Esophagus mucosa (tissue), 1 donor: Measurements from ENCODE around the gene FHIT. TPM values are rescaled to one million over a fixed set of nuclear protein-coding genes. Genes with fewer than 3 reads are reported as not detected.

Source experiments
- ATAC-seq: fragments of 200-7000 bp; cut with Tn5 transposase; one replicate; pipeline ENCODE4 v1.9.1; 2020
- total RNA-seq: library from RNA; stranded (reverse); gene quantifications from one replicate; pipeline ENCODE4 v1.2.4, GENCODE V29; 2023
- donor health status: DM: yes; HTN: yes; CAD: no.

Gene FHIT
- total RNA-seq, 1 donor from 2014 or later = 10.5 TPM

GRCh38 chr3:60269377-60269776 lies 981.9 kb downstream of the FHIT start:
- ATAC-seq = no peak

DNA sequence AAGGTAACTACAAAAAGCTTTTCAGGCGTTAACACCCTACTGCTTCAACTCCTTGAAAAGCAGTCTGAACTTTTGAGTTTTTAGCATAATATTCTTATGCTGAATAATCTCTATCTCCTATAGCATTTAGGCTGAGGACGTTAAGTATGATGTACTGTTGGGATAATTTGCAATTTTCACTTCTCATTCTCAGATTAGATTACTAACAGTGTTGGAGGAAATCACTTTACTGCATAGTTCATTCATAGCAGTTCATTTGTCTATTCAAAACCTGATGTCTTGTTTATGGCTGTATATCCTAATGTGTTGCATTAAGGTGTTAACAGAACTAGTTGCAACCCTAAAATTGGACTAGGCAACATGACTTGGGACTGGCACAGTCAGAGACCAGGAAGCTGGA lies 983.1 kb downstream of the FHIT start:
- no peak for ATAC-seq

DNA sequence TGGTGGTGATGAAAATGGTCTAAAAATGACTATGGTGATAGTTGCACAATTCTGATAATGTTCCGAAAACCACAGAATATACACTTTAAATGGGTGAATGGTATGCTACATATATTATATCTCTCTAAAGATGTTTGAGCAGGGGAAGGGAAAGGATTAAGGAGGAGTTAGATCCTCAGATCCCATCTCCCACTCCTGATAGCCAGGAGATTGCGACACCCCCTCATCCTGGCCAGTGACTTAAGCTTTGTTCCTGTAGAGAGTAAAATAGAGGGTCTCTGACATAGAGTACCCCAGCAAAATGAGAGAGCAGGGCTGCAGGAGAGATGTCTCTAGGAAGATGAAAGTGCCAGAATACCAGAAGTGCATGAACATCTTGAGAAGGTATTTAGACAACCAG lies 984.8 kb downstream of the FHIT start:
- no peak for ATAC-seq

GRCh38 chr3:60263191-60263590 lies 988.1 kb downstream of the FHIT start:
- ATAC-seq = no peak

DNA sequence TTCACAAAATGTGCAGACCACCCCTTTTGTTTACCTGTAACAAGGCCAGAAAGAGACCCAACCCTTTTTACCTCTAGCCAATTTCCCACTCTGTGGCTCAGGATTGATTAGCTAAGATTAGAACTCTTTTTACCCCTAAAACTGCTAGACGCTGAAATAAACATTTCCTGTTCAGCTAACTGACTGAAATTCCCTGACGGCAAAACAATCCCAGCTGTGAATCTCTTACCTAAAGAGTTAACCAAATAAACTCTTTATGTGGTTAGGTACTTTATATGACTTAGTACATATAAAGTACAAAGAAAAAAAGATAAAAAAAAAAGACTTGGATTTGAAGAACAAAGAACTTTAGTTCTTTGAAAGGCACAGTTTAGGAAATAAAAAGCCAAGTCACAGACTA lies 988.7 kb downstream of the FHIT start:
- ATAC-seq = no peak

GRCh38 chr3:60260546-60260945 lies 990.7 kb downstream of the FHIT start:
- no peak for ATAC-seq

- ATAC-seq = no peak
Observed at GRCh38 chr3:60250810-60251209, 1000.4 kb downstream of the FHIT start.

GRCh38 chr3:60250206-60250605 lies 1001.0 kb downstream of the FHIT start:
- no peak for ATAC-seq

DNA sequence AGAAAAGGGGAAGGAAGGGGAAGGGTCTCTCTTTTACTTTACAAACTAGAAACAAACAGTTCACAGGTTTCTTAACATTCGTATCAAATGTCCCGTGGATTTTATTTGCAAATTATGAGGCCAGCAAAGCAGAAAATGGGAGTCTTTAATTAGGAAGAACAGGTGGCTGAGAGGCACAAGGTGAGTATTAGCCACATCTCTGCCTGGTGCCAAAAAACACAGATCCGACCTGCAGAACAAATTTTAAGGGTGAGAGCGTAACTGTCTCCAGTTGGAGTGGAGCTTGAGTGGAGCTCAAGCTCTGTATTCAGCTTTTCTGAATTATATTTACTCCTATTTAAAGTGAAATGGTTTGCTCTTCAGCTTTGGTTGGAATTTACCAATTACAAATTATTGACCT lies 1004.9 kb downstream of the FHIT start:
- no peak for ATAC-seq

DNA sequence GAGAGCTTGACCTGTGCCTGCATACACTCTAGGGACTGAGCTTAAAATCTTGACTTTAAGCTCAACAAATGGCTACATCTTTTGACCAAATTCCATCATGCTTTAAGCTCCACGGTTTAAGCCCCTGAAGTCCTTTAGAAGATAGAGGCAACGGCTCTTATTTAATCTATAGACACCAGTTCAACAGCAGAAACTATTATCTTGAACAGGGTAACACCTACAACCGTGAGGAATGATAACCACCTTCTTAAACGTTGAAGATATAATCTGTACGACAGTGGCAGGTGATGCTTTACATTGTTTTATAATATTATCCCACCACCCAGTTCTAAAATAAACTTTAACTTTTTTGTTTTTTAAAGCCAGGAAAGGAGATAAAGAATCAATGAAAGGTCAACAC lies 1007.8 kb downstream of the FHIT start:
- ATAC-seq = no peak

DNA sequence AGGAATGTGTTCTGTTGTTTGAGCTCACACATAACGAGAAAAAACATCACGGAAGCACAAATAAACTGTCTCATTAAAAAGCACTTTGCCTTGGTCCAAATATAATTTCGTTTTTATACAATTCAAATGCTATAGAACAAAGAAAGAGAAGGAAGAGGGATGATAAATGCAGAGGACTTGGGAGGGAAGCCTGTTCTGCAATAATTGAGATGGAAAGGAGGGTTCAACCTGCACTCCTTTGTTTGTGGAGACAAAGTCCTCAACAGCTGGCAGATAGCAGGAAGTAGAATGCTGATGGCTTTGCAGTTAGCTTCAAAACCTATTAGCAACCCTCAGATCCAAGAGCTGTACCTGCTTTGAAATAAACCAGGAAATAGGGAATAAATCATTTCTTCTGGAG lies 1010.8 kb downstream of the FHIT start:
- ATAC-seq = no peak

GRCh38 chr3:60238550-60238949 lies 1012.7 kb downstream of the FHIT start:
- ATAC-seq = no peak

- no peak for ATAC-seq
Observed at GRCh38 chr3:60229502-60229901, 1021.8 kb downstream of the FHIT start.

GRCh38 chr3:60228823-60229222 lies 1022.4 kb downstream of the FHIT start:
- ATAC-seq = no peak

DNA sequence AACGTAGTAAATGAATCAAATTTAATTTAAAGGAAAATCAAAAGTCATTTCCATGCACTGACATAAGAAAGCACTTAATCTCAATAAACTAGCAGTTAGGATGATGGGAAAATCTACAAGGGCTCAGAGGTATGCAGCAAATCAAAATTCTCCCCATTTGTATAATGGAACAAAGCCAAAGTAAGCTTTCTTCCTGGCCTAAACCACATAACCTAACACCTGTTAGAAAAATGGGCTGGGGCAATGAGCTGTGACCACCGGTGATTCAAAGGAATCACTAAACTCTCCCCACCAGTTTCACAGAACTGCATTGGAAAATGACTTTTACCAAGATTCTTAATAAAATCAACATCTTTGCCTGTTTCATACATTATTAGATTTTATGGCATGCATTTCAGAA lies 1024.3 kb downstream of the FHIT start:
- ATAC-seq = no peak

- ATAC-seq = no peak
Observed at GRCh38 chr3:60225848-60226247, 1025.4 kb downstream of the FHIT start.

DNA sequence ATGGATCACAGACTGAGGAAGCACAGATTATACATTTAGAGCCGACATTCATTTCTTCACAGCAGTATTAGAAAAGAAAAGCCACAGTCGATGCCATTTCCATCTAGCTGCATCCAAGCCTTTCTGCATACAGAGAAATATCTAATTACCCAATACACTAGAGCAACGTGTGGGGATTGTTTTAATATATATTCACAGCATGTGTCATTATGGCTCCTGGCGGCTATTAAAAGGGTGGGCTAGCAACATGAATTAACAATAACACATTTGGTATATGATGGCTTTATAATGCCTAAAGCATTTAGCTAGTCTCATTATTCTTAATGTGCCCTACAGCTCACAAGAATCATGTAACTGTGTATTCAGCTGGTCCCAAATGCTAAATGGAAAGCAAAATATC lies 1030.5 kb downstream of the FHIT start:
- no peak for ATAC-seq

DNA sequence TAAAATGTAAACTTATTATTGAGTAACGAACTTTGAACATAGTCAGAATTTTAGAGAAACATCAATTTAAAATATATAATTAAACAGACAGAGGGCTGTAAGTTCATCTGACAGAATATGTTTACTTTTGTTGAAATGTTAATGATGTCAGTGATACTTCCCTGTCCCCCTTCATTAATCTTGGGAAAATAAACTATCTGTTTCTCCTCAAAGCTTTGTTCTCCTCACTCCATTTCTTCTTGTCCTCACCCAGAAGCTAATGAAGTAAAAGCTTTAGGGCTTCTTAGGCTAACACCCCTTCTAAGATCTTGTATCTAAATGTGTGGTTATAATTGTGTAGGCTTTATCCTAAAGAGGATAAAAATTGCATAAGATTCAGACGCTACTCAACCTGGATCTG lies 1031.8 kb downstream of the FHIT start:
- no peak for ATAC-seq

- no peak for ATAC-seq
Observed at GRCh38 chr3:60217156-60217911, 1033.9 kb downstream of the FHIT start.

GRCh38 chr3:60216462-60217075 lies 1034.7 kb downstream of the FHIT start:
- ATAC-seq = no peak

DNA sequence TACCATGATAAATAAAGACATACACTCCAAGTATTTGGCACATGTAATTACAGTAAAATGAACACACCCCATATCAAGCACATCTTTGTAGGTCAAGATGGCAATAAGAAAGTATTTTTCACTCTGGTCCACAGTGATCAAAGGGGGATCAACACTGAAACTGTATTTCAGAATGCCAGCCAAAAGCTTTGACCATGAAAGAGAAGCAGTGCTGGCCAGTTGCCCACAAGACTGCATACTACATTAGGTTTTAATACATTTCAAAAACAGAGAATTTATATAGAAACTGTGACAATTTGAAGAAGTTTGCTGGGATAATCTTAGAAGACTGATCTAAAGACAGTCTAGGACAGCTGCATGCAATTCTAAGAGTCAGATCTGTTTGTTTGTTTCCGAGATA lies 1035.3 kb downstream of the FHIT start:
- no peak for ATAC-seq

- no peak for ATAC-seq
Observed at GRCh38 chr3:60207905-60208304, 1043.3 kb downstream of the FHIT start.

GRCh38 chr3:60206206-60206605 lies 1045.0 kb downstream of the FHIT start:
- ATAC-seq = no peak

- no peak for ATAC-seq
Observed at GRCh38 chr3:60202052-60202726, 1049.1 kb downstream of the FHIT start.
